ENCODE results near the gene PGAM2. TPM values are rescaled to one million over a fixed set of nuclear protein-coding genes. Genes with fewer than 3 reads are reported as not detected.
"Not testable (repeated sequence)": the region's sequence is repeated elsewhere in the genome, so short reads cannot be mapped to it uniquely, and the experiment has no call there.

Gene PGAM2
- total RNA-seq, 2 experiments from 2014 or later = 0.34 to 0.43 TPM

DNA sequence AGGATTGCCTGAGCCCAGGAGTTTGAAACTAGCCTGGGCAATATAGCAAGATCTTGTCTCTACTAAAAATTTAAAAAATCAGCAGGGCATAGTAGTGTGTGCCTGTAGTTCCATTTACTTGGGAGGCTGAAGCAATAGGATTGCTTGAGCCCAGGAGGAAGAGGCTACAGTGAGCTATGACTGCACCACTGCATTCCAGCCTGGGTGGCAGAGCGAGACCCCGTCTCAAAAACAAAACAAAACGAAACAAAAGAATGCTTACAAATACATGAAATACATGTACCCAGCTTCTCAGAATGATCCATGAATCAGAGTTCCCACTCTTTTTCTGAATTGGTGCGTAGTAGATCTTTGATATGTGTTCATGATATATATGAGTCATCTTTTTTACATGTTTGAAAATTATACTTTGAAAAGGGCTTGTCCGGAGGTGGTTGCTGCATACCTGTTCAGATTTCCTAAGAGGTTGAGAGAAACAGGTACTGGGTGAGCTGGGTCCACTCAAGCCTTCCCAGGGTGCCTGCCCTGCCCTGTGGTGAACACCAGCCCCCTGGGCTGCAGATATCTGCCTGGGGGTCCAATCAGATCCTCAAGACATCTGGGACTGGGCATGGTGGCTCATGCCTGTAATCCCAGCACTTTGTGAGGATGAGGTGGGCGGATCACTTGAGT lies 42.4 kb downstream of the PGAM2 start:
- H3K36me3 Mint-ChIP-seq, H3K9me3 Mint-ChIP-seq, H3K27me3 Mint-ChIP-seq, DNase-seq: not testable (repeated sequence)
- peak overlapping the region; percentile 83 for H3K27ac Mint-ChIP-seq
- H3K4me1 Mint-ChIP-seq = peaks cover 15% of the 10 kb centered on the region
- peak overlapping the region; percentile 29 for H3K4me3 Mint-ChIP-seq

DNA sequence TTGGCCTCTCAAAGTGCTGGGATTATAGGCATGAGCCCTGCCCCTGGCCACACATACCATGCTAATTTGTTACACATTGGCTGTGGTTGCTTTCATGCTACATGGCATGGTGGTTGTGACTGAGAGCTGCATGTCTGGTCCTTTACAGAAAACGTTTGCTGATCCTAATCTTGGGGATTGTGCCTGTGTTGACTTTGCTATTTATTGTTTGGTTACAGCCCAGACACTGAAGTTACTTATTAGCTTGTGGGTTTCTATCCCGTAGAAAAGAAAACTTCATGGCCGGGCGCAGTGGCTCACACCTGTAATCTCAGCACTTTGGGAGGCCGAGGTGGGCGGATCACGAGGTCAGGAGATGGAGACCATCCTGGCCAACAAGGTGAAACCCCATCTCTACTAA lies 43.3 kb downstream of the PGAM2 start:
- not testable (repeated sequence) for H3K4me3 Mint-ChIP-seq, H3K36me3 Mint-ChIP-seq, H3K27ac Mint-ChIP-seq, DNase-seq, H3K27me3 Mint-ChIP-seq, H3K9me3 Mint-ChIP-seq
- peaks cover 16% of the 10 kb centered on the region for H3K4me1 Mint-ChIP-seq

DNA sequence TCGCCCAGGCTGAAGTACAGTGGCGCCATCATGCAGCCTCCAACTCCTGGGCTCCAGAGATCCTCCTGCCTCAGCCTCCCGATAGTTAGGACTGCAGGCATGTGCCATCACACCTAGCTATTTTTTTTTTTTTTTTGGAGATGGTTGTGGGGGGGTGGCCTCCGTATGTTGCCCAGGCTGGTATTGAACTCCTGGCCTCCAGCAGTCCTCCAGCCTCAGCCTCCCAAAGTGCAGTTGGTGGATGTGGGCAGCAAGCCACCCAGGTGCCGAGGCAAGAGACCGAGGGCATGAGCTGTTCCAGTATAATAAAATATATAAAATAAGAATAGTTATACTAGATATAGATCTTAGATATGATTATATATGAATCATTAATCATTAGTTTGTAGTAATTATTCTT lies 45.5 kb downstream of the PGAM2 start:
- H3K36me3 Mint-ChIP-seq, H3K27me3 Mint-ChIP-seq, DNase-seq, H3K27ac Mint-ChIP-seq, H3K9me3 Mint-ChIP-seq, H3K4me3 Mint-ChIP-seq: not testable (repeated sequence)
- peaks cover 18% of the 10 kb centered on the region for H3K4me1 Mint-ChIP-seq

DNA sequence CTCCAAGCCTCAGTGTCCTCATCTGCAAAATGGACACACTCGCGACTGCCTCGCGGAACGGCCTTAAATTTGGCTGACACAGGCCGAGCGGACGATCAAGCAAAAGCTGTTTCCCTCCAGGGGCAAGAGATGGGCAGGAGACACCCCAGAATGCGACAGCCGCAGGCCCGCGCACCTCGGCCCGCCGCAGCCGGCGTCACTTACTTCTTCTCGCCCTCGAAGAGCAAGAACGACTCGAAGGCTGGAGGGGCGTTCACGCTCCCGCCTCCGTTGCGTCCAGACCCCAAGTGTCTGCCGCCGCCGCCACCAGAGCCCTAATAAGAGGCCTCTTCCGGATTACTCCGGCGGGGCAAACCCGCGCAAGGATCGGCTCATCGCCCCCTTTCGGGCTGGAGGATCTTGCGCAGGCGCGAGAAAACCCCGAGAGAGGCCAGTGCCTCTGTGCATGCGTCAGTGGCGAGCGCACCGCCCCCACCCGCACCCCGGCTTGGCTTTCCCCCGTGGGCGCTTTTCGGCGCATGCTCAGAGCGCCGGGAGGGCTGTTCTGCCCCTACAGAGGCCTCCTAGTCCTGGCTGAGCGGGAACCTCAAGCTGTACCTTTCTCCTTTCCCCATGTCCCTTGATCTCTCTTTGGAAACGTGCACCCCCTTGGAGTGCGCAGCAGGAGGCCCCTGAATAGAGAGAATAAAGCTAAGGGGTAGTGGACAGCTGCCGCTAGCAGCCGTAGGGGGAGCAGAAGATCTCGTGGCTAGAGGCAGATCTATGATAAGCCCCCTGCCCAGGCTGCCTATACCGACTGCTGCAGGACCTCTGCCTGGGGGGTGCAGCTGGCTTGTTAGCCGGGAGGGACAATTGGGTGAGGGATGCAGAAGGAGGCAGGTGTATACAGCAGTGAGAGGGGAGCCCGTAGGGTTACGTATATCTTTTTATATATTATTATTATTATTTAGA lies 46.2 kb downstream of the PGAM2 start:
- H3K27me3 Mint-ChIP-seq, H3K9me3 Mint-ChIP-seq, H3K36me3 Mint-ChIP-seq: not testable (repeated sequence)
- Mint-ChIP-seq H3K4me3 (peak overlapping the region; percentile 88), H3K4me1 (peaks cover 18% of the 10 kb centered on the region), H3K27ac (peak overlapping the region; percentile 81)
- peak; percentile 99 for DNase-seq

DNA sequence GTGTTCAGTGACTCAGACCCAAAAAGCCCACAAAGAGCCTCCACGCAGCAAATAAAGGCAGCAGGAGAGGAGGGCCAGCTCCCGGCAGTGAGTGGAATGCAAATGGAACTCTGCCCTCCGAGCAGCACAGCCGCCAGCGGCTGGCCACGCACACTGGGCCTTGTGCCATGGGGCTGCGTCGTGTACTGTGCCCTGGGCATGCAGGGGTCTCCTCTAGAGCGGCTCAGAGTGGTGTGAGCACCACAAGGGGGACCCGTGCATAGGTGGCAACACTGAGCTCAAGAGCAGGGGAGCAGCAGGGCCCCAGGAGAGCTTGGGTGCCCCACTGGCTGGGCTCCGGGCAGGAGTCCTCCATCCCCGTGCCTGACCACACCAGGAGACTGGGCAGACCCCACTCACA lies 50.3 kb downstream of the PGAM2 start:
- H3K36me3 Mint-ChIP-seq, H3K27me3 Mint-ChIP-seq, DNase-seq, H3K27ac Mint-ChIP-seq, H3K4me3 Mint-ChIP-seq, H3K4me1 Mint-ChIP-seq, H3K9me3 Mint-ChIP-seq: not testable (repeated sequence)

Other genes with a start within 250 kb of the PGAM2 start
- 100 to 1,000 TPM; 142 to 152 TPM for gene MRPS24, start 196.1 kb downstream of the PGAM2 start, total RNA-seq
- 10 to 100 TPM; 24.3 to 26.1 TPM for gene URGCP, start 159.0 kb downstream of the PGAM2 start, total RNA-seq
- 10 to 100 TPM; 12.1 to 12.7 TPM for gene UBE2D4, start 139.1 kb downstream of the PGAM2 start, total RNA-seq
- gene SPDYE1, start 67.7 kb downstream of the PGAM2 start, total RNA-seq = not detected
- 100 to 1,000 TPM; 131 to 136 TPM for gene DBNL, start 20.9 kb downstream of the PGAM2 start, total RNA-seq
- 10 to 100 TPM; 32.5 to 35.2 TPM for gene POLM, start 17.0 kb upstream of the PGAM2 start, total RNA-seq
- gene AEBP1, start 38.8 kb upstream of the PGAM2 start, total RNA-seq = 10 to 100 TPM; 32.6 to 38.3 TPM
- gene POLD2, start 58.0 kb upstream of the PGAM2 start, total RNA-seq = 100 to 1,000 TPM; 287 to 296 TPM
- not detected for gene MYL7, start 75.8 kb upstream of the PGAM2 start, total RNA-seq
- gene GCK, start 123.9 kb upstream of the PGAM2 start, total RNA-seq = 1 to 10 TPM; 2.5 to 3.7 TPM
- gene YKT6, start 135.4 kb upstream of the PGAM2 start, total RNA-seq = 10 to 100 TPM; 74.9 to 75.9 TPM

Data from activated naive CD8-positive, alpha-beta T cell treated with anti-CD3 and anti-CD28 coated beads for 36 hours (primary cell).